Measurements from ENCODE around the gene ODAD4.

ODAD4 gene

GRCh38 chr17:41935641-41936040, 5.2 kb downstream of the ODAD4 start:
- Histone ChIP-seq H3K4me1 (ENCODE audit: control insufficient read depth, insufficient read depth, low read depth, low read length) (no peaks in the 10 kb centered on the region), H2BK15ac (ENCODE audit: low read depth, poor library complexity, severe bottlenecking) (no peak overlapping the region), H3K23ac (ENCODE audit: low read length in 2 of 2) (no peak overlapping the region), H2BK120ac (ENCODE audit: low read depth, low read length) (no peak overlapping the region), H3K18ac (ENCODE audit: low read depth in 1 of 2, low read length in 2 of 2) (no peak overlapping the region), H2AK5ac (ENCODE audit: low read length, severe bottlenecking) (no peak overlapping the region), H3K36me3 (ENCODE audit: control insufficient read depth in 1 of 2, insufficient read depth in 2 of 2, low read depth in 1 of 2, low read length in 2 of 2) (peaks cover 8 to 22% of the 10 kb centered on the region in 2 experiments), H3K9me3 (ENCODE audit: control insufficient read depth, low read length) (no peaks in the 10 kb centered on the region), H4K91ac (ENCODE audit: low read length) (no peak overlapping the region), H3K4me2 (ENCODE audit: low read length, poor library complexity, severe bottlenecking) (no peak overlapping the region), H2BK5ac (ENCODE audit: low read depth, low read length, poor library complexity, severe bottlenecking) (no peak overlapping the region), H3K9ac (ENCODE audit: low read length) (no peak overlapping the region), H3K27ac (ENCODE audit: low read length, poor library complexity, severe bottlenecking) (no peak overlapping the region), H3K27me3 (ENCODE audit: control insufficient read depth in 1 of 2, insufficient read depth in 1 of 2, low read length in 2 of 2) (no peaks in the 10 kb centered on the region), H2AFZ (ENCODE audit: low read depth, low read length) (no peak overlapping the region), H3K14ac (ENCODE audit: low read length in 2 of 2) (no peak overlapping the region), H3K4me3 (ENCODE audit: insufficient read depth in 1 of 2, low read depth in 1 of 2, low read length in 2 of 2) (no peak overlapping the region), H4K8ac (ENCODE audit: low read length) (no peak overlapping the region), H2BK12ac (ENCODE audit: low read length in 2 of 2) (no peak overlapping the region), H3K4ac (ENCODE audit: low read depth in 1 of 2, low read length in 2 of 2) (no peak overlapping the region), H3K79me1 (replicated peaks; ENCODE audit: low read length, poor library complexity, severe bottlenecking) (peaks cover 2% of the 10 kb centered on the region)
- DNase-seq, result no peak
- 94% methylated on average over 6 of the region's 6 CpGs for WGBS

- peaks cover 2% of the 10 kb centered on the region for H3K4me1 ChIP-seq (ENCODE audit: control insufficient read depth, insufficient read depth, low read depth, low read length)
- no peak overlapping the region for H2BK12ac ChIP-seq (ENCODE audit: low read length in 2 of 2)
- H2BK15ac ChIP-seq (ENCODE audit: low read depth, poor library complexity, severe bottlenecking), result no peak overlapping the region
- DNase-seq, result no peak
- no peaks in the 10 kb centered on the region for H3K27me3 ChIP-seq (ENCODE audit: control insufficient read depth in 1 of 2, insufficient read depth in 1 of 2, low read length in 2 of 2)
- no peak overlapping the region for H3K9ac ChIP-seq (ENCODE audit: low read length)
- H3K9me3 ChIP-seq (ENCODE audit: control insufficient read depth, low read length), result no peaks in the 10 kb centered on the region
- H2BK120ac ChIP-seq (ENCODE audit: low read depth, low read length), result no peak overlapping the region
- no peak overlapping the region for H3K4me3 ChIP-seq (ENCODE audit: insufficient read depth in 1 of 2, low read depth in 1 of 2, low read length in 2 of 2)
- 93% methylated on average over 17 of the region's 19 CpGs for WGBS
- H4K91ac ChIP-seq (ENCODE audit: low read length), result no peak overlapping the region
- H3K4me2 ChIP-seq (ENCODE audit: low read length, poor library complexity, severe bottlenecking), result no peak overlapping the region
- no peak overlapping the region for H3K18ac ChIP-seq (ENCODE audit: low read depth in 1 of 2, low read length in 2 of 2)
- no peak overlapping the region for H3K4ac ChIP-seq (ENCODE audit: low read depth in 1 of 2, low read length in 2 of 2)
- H3K27ac ChIP-seq (ENCODE audit: low read length, poor library complexity, severe bottlenecking), result no peak overlapping the region
- H4K8ac ChIP-seq (ENCODE audit: low read length), result no peak overlapping the region
- no peak overlapping the region for H3K14ac ChIP-seq (ENCODE audit: low read length in 2 of 2)
- no peak overlapping the region for H3K23ac ChIP-seq (ENCODE audit: low read length in 2 of 2)
- peaks cover 8 to 22% of the 10 kb centered on the region in 2 experiments for H3K36me3 ChIP-seq (ENCODE audit: control insufficient read depth in 1 of 2, insufficient read depth in 2 of 2, low read depth in 1 of 2, low read length in 2 of 2)
- H2AFZ ChIP-seq (ENCODE audit: low read depth, low read length), result no peak overlapping the region
- no peak overlapping the region for H2BK5ac ChIP-seq (ENCODE audit: low read depth, low read length, poor library complexity, severe bottlenecking)
- H3K79me1 ChIP-seq (replicated peaks; ENCODE audit: low read length, poor library complexity, severe bottlenecking), result no peaks in the 10 kb centered on the region
- no peak overlapping the region for H2AK5ac ChIP-seq (ENCODE audit: low read length, severe bottlenecking)
Measured at GRCh38 chr17:41937970-41938954, 7.8 kb downstream of the ODAD4 start.

- Histone ChIP-seq H2BK15ac (ENCODE audit: low read depth, poor library complexity, severe bottlenecking) (no peak overlapping the region), H4K91ac (ENCODE audit: low read length) (no peak overlapping the region), H3K4me1 (ENCODE audit: control insufficient read depth, insufficient read depth, low read depth, low read length) (peaks cover 2% of the 10 kb centered on the region), H3K4me3 (ENCODE audit: insufficient read depth in 1 of 2, low read depth in 1 of 2, low read length in 2 of 2) (no peak overlapping the region), H2AK5ac (ENCODE audit: low read length, severe bottlenecking) (no peak overlapping the region), H2AFZ (ENCODE audit: low read depth, low read length) (no peak overlapping the region), H3K14ac (ENCODE audit: low read length in 2 of 2) (no peak overlapping the region), H4K8ac (ENCODE audit: low read length) (no peak overlapping the region), H3K4ac (ENCODE audit: low read depth in 1 of 2, low read length in 2 of 2) (no peak overlapping the region), H2BK120ac (ENCODE audit: low read depth, low read length) (no peak overlapping the region), H2BK5ac (ENCODE audit: low read depth, low read length, poor library complexity, severe bottlenecking) (no peak overlapping the region), H3K36me3 (ENCODE audit: control insufficient read depth in 1 of 2, insufficient read depth in 2 of 2, low read depth in 1 of 2, low read length in 2 of 2) (peaks cover 8 to 22% of the 10 kb centered on the region in 2 experiments), H3K27me3 (ENCODE audit: control insufficient read depth in 1 of 2, insufficient read depth in 1 of 2, low read length in 2 of 2) (no peaks in the 10 kb centered on the region), H3K4me2 (ENCODE audit: low read length, poor library complexity, severe bottlenecking) (no peak overlapping the region), H3K18ac (ENCODE audit: low read depth in 1 of 2, low read length in 2 of 2) (no peak overlapping the region), H3K27ac (ENCODE audit: low read length, poor library complexity, severe bottlenecking) (no peak overlapping the region), H3K9ac (ENCODE audit: low read length) (no peak overlapping the region), H3K23ac (ENCODE audit: low read length in 2 of 2) (no peak overlapping the region), H3K9me3 (ENCODE audit: control insufficient read depth, low read length) (no peaks in the 10 kb centered on the region), H2BK12ac (ENCODE audit: low read length in 2 of 2) (no peak overlapping the region), H3K79me1 (replicated peaks; ENCODE audit: low read length, poor library complexity, severe bottlenecking) (no peaks in the 10 kb centered on the region)
- DNase-seq, result no peak
- WGBS, result 74% methylated on average over 4 of the region's 4 CpGs
Measured at GRCh38 chr17:41939044-41939692, 8.8 kb downstream of the ODAD4 start.

GRCh38 chr17:41939693-41940090, 9.3 kb downstream of the ODAD4 start:
- Histone ChIP-seq H3K4me1 (ENCODE audit: control insufficient read depth, insufficient read depth, low read depth, low read length) (peaks cover 2% of the 10 kb centered on the region), H3K36me3 (ENCODE audit: control insufficient read depth in 1 of 2, insufficient read depth in 2 of 2, low read depth in 1 of 2, low read length in 2 of 2) (peaks cover 8 to 22% of the 10 kb centered on the region in 2 experiments), H3K18ac (ENCODE audit: low read depth in 1 of 2, low read length in 2 of 2) (no peak overlapping the region), H3K4ac (ENCODE audit: low read depth in 1 of 2, low read length in 2 of 2) (no peak overlapping the region), H2BK12ac (ENCODE audit: low read length in 2 of 2) (no peak overlapping the region), H3K4me3 (ENCODE audit: insufficient read depth in 1 of 2, low read depth in 1 of 2, low read length in 2 of 2) (no peak overlapping the region), H2BK120ac (ENCODE audit: low read depth, low read length) (no peak overlapping the region), H2AFZ (ENCODE audit: low read depth, low read length) (no peak overlapping the region), H3K79me1 (replicated peaks; ENCODE audit: low read length, poor library complexity, severe bottlenecking) (no peaks in the 10 kb centered on the region), H2BK5ac (ENCODE audit: low read depth, low read length, poor library complexity, severe bottlenecking) (no peak overlapping the region), H4K91ac (ENCODE audit: low read length) (no peak overlapping the region), H3K4me2 (ENCODE audit: low read length, poor library complexity, severe bottlenecking) (no peak overlapping the region), H3K9me3 (ENCODE audit: control insufficient read depth, low read length) (no peaks in the 10 kb centered on the region), H4K8ac (ENCODE audit: low read length) (no peak overlapping the region), H3K14ac (ENCODE audit: low read length in 2 of 2) (no peak overlapping the region), H3K23ac (ENCODE audit: low read length in 2 of 2) (no peak overlapping the region), H2BK15ac (ENCODE audit: low read depth, poor library complexity, severe bottlenecking) (no peak overlapping the region), H3K9ac (ENCODE audit: low read length) (no peak overlapping the region), H3K27me3 (ENCODE audit: control insufficient read depth in 1 of 2, insufficient read depth in 1 of 2, low read length in 2 of 2) (no peaks in the 10 kb centered on the region), H2AK5ac (ENCODE audit: low read length, severe bottlenecking) (no peak overlapping the region), H3K27ac (ENCODE audit: low read length, poor library complexity, severe bottlenecking) (no peak overlapping the region)
- no peak for DNase-seq
- 92% methylated on average over 6 of the region's 6 CpGs for WGBS

All from mesenchymal stem cell (in vitro differentiated cells and primary cell).